K562 (cell line): ENCODE data around the gene BLVRA. TPM values are rescaled to one million over a fixed set of nuclear protein-coding genes. Genes with fewer than 3 reads are reported as not detected.

Experiments
- ATAC-seq: fragments of 200-7000 bp; cut with Tn5 transposase; 3 replicates; pipeline ENCODE4 v1.9.1; 2020; ENCODE audit warnings: moderate library complexity
- BruUV-seq: library from RNA; stranded (reverse); fragments of 400-500 nt; replicated peaks from 2 replicates; lab custom pipeline; 2021; lab: Mats Ljungman, UMichigan
- CTCF ChIA-PET: fragments of 300-600 bp; formaldehyde crosslinking; extraction: SDS; loops from one replicate; lab custom pipeline; 2021; ENCODE audit warnings: low intra/inter-chr PET ratio; lab: Yijun Ruan, JAX
- POLR2A ChIA-PET: fragments of 300-600, 350-650 bp; sonication (Branson Sonifier 250); formaldehyde crosslinking; extraction: SDS; loops from one replicate; lab custom pipeline; 2021; ENCODE audit warnings: antibody characterized with exemption, inconsistent platforms; lab: Yijun Ruan, JAX
- DNase-seq, 4 experiments: peaks; one replicate each; pipeline versions ENCODE4 v3.0.0 to v3.0.0-alpha.2; 2011 to 2018; ENCODE audit warnings: low spot score in 3 of 4, mixed read lengths in 3 of 4; ENCODE audit errors: extremely low read depth in 1 of 4
- FAIRE-seq: peaks from 2 replicates; lab custom pipeline; 2011; peaks lifted over from hg19 to GRCh38; lab: Jason Lieb, UNC
- H2AFZ ChIP-seq: 2 replicates; pipeline ENCODE4 v1.6.0; 2011; ENCODE audit warnings: low read depth, low read length, control low read depth, inconsistent platforms
- H3K27ac ChIP-seq: fragments of 200-600 bp; 3 replicates; pipeline ENCODE4 v1.8.0; 2011; ENCODE audit warnings: low read depth, mild to moderate bottlenecking, control low read depth, inconsistent platforms, low read length, moderate library complexity, mixed read lengths; ENCODE audit errors: extremely low read depth
- H3K27me3 ChIP-seq, 2 experiments: fragments of 300-600 bp in 1 of 2; 2 replicates in 1 of 2; 3 replicates in 1 of 2; pipeline versions ENCODE4 v1.6.0 to v1.8.0; 2011; ENCODE audit warnings: inconsistent platforms in 2 of 2, low read length in 2 of 2, mild to moderate bottlenecking in 1 of 2, mixed read lengths in 1 of 2, moderate library complexity in 1 of 2; ENCODE audit not compliant: control insufficient read depth in 2 of 2, insufficient read depth in 2 of 2
- H3K36me3 ChIP-seq: fragments of 300-600 bp; 3 replicates; pipeline ENCODE4 v1.8.0; 2011; ENCODE audit warnings: mild to moderate bottlenecking, low read length, inconsistent platforms; ENCODE audit not compliant: control insufficient read depth, insufficient read depth
- H3K4me1 ChIP-seq, 2 experiments: fragments of 200-600 bp in 1 of 2; replicated peaks in 1 of 2; 2 replicates in 1 of 2; 3 replicates in 1 of 2; pipeline versions ENCODE4 v1.5.1 to v1.8.0; 2011; ENCODE audit warnings: inconsistent platforms in 2 of 2, low read length in 2 of 2, mild to moderate bottlenecking in 1 of 2, mixed read lengths in 1 of 2, moderate library complexity in 1 of 2; ENCODE audit not compliant: control insufficient read depth in 2 of 2, insufficient read depth in 2 of 2
- H3K4me2 ChIP-seq: 2 replicates; pipeline ENCODE4 v1.6.1; 2011; ENCODE audit warnings: low read length, control low read depth, inconsistent platforms, mixed read lengths; ENCODE audit not compliant: insufficient read depth
- H3K4me3 ChIP-seq: fragments of 200-600 bp; sonication (generic), shearing (Covaris generic); 2 replicates; pipeline ENCODE4 v1.5.1; 2016; ENCODE audit warnings: control low read depth, inconsistent platforms
- H3K79me2 ChIP-seq: fragments of 200-600 bp; 3 replicates; pipeline ENCODE4 v1.8.0; 2011; ENCODE audit warnings: low read length, inconsistent platforms; ENCODE audit not compliant: control insufficient read depth, insufficient read depth
- H3K9ac ChIP-seq, 2 experiments: 2 replicates each; pipeline versions ENCODE4 v1.6.0 to v1.6.1; 2011; ENCODE audit warnings: low read depth in 2 of 2, low read length in 2 of 2, control low read depth in 1 of 2, inconsistent platforms in 1 of 2, mild to moderate bottlenecking in 1 of 2, mixed read lengths in 1 of 2; ENCODE audit not compliant: insufficient read depth in 1 of 2
- H3K9me1 ChIP-seq: one replicate; pipeline ENCODE4 v1.6.0; 2011; ENCODE audit warnings: inconsistent platforms, mild to moderate bottlenecking, low read length, moderate library complexity; ENCODE audit not compliant: control insufficient read depth, insufficient read depth
- H3K9me3 ChIP-seq: replicated peaks from 2 replicates; pipeline ENCODE4 v1.5.1; 2011; ENCODE audit warnings: low read depth, low read length, inconsistent platforms; ENCODE audit not compliant: control insufficient read depth, insufficient read depth
- H4K20me1 ChIP-seq: replicated peaks from 2 replicates; pipeline ENCODE4 v1.6.1; 2011; ENCODE audit warnings: low read length, inconsistent platforms, mixed read lengths; ENCODE audit not compliant: control insufficient read depth, insufficient read depth
- CREB3 ChIP-seq: fragments of 450-650 bp; conservative IDR thresholded peaks from 2 replicates; pipeline ENCODE4 v1.6.1; 2016; ENCODE audit warnings: missing genetic modification characterization, low read depth, mild to moderate bottlenecking, missing compliant biosample characterization, moderate library complexity
- MITF ChIP-seq: IDR thresholded peaks from 2 replicates; pipeline ENCODE4 v1.6.1; 2014; ENCODE audit warnings: antibody characterized with exemption
- WGBS: fragments of 100-300 bp; shearing (Covaris generic); methylation state at CpG from one replicate; pipeline ENCODE4 v1.1.6; 2016; ENCODE audit warnings: low coverage, mixed read lengths; ENCODE audit not compliant: insufficient coverage; ENCODE audit errors: missing lambda C conversion rate; 5-methylcytosine and 5-hydroxymethylcytosine counted together
- in situ Hi-C: fragments of 300-500 bp; cut with MboI; formaldehyde crosslinking; loops from 4 replicates; pipeline ENCODE4 v1.15.0; 2018; ENCODE audit warnings: inconsistent platforms, mixed read lengths
- intact Hi-C: fragments of 100-400 bp; cut with micrococcal nuclease; formaldehyde crosslinking; loops from 2 replicates; pipeline ENCODE4 v1.14.2; 2022
- polyA plus RNA-seq, 8 experiments: library from polyadenylated mRNA; depleted of rRNA in 4 of 8; stranded (reverse) in 5 of 8; unstranded in 3 of 8; fragments of >200 nt; fragmentation: Nextera tagmentation in 2 of 8; fragmentation: Illumina TruSeq in 1 of 8; extraction: Ambion mirVana in 2 of 8; extraction: Trizol in 1 of 8; gene quantifications; 2 replicates each; pipeline versions ENCODE4 v1.2.1 to v1.2.3, GENCODE V29; 2011 to 2014; ENCODE audit warnings: inconsistent platforms in 1 of 8, missing spikeins in 1 of 8
- total RNA-seq, 7 experiments: library from RNA; depleted of rRNA in 6 of 7; stranded (reverse); fragments of >200 nt in 6 of 7; fragmentation: Illumina TruSeq in 2 of 7; extraction: Trizol in 2 of 7; gene quantifications; 2 replicates each; pipeline versions ENCODE4 v1.2.1 to v1.2.3, GENCODE V29; 2011 to 2021; ENCODE audit warnings: low replicate concordance in 1 of 7

BLVRA gene
- total and polyA plus RNA-seq, 9 of the 15 experiments (the other 6 are each of a cell fraction or from before 2014, with no cell fraction given) = 48.5 to 147 (median 61.5) TPM

GRCh38 chr7:43757073-43757720 lies 1.3 kb upstream of the BLVRA start (continued):
- TF ChIP-seq CREB3 (tag) = no peak

GRCh38 chr7:43758822-43759683 lies 573 bp downstream of the BLVRA start:
- H3K27ac ChIP-seq = peak overlapping the region; percentile 77
- BruUV-seq = TSS peak; percentile 40
- peak overlapping the region; percentile 91 for H2AFZ ChIP-seq
- no peaks in the 10 kb centered on the region; the same call in 2 of the 3 replicates for H3K36me3 ChIP-seq
- in situ Hi-C loops = no loop called here
- 2% methylated on average over 33 of the region's 56 CpGs for WGBS
- DNase-seq = peak; percentile 51 to 62 (median 55)
- no peaks in the 10 kb centered on the region for H4K20me1 ChIP-seq
- H3K4me1 ChIP-seq = peaks cover 43 to 55% of the 10 kb centered on the region in 2 experiments
- no peaks in the 10 kb centered on the region for H3K9me1 ChIP-seq
- H3K79me2 ChIP-seq = peaks cover 45% of the 10 kb centered on the region
- no peaks in the 10 kb centered on the region for H3K9me3 ChIP-seq
- peak overlapping the region; percentile 74 to 97 for H3K9ac ChIP-seq
- FAIRE-seq = peak; percentile 71
- H3K4me2 ChIP-seq = peak overlapping the region; percentile 60
- no peaks in the 10 kb centered on the region for H3K27me3 ChIP-seq
- intact Hi-C loops = no loop called here
- peak overlapping the region; percentile 65 for H3K4me3 ChIP-seq
- ATAC-seq = peak; percentile 81
- ChIA-PET CTCF (interaction anchor here (0.6 kb wide), 1 partner anchor 59 kb away, joined by 3 read pairs; no protein-coding TSS in a partner anchor), POLR2A (interaction anchor here (1.0 to 5.5 kb wide), 3 partner anchors 9 to 28 kb away, joined by 4 to 32 read pairs (median 13); partner anchors contain the start of gene COA1)
- TF ChIP-seq MITF = no peak
